LNCaP clone FGC (cell line): ENCODE data around the gene HDGFL2.
A peak's percentile ranks its signal among the peaks of the same experiment; 100 is the strongest.
"Not testable (repeated sequence)": the region's sequence is repeated elsewhere in the genome, so short reads cannot be mapped to it uniquely, and the experiment has no call there.

Experiments used
- DNase-seq: peaks from one replicate; pipeline ENCODE4 v3.0.0-alpha.2; 2011; ENCODE audit warnings: low read depth
- H3K4me3 ChIP-seq: 2 replicates; pipeline ENCODE4 v1.5.1; 2011; ENCODE audit warnings: mild to moderate bottlenecking, low read depth, low read length, control low read depth
- TF ChIP-seq, protein P1 (sequence below): IDR thresholded peaks from 2 replicates; pipeline ENCODE4 v1.5.1; 2012; ENCODE audit warnings: mild to moderate bottlenecking; ENCODE audit not compliant: control insufficient read depth, insufficient read depth; ENCODE audit errors: extremely low read depth

HDGFL2 gene

GRCh38 chr19:4521170-4521887, 49.2 kb downstream of the HDGFL2 start:
- TF ChIP-seq, protein P1, sequence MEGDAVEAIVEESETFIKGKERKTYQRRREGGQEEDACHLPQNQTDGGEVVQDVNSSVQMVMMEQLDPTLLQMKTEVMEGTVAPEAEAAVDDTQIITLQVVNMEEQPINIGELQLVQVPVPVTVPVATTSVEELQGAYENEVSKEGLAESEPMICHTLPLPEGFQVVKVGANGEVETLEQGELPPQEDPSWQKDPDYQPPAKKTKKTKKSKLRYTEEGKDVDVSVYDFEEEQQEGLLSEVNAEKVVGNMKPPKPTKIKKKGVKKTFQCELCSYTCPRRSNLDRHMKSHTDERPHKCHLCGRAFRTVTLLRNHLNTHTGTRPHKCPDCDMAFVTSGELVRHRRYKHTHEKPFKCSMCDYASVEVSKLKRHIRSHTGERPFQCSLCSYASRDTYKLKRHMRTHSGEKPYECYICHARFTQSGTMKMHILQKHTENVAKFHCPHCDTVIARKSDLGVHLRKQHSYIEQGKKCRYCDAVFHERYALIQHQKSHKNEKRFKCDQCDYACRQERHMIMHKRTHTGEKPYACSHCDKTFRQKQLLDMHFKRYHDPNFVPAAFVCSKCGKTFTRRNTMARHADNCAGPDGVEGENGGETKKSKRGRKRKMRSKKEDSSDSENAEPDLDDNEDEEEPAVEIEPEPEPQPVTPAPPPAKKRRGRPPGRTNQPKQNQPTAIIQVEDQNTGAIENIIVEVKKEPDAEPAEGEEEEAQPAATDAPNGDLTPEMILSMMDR: no peak
- no peak overlapping the region for H3K4me3 ChIP-seq
- DNase-seq: no peak

GRCh38 chr19:4521888-4522242, 49.8 kb downstream of the HDGFL2 start:
- DNase-seq: no peak
- H3K4me3 ChIP-seq: no peak overlapping the region
- TF ChIP-seq, protein P1: no peak

GRCh38 chr19:4522291-4523002, 50.4 kb downstream of the HDGFL2 start:
- DNase-seq: no peak
- TF ChIP-seq, protein P1: no peak
- H3K4me3 ChIP-seq: no peak overlapping the region

- TF ChIP-seq, protein P1: peak; percentile 68
- no peak for DNase-seq
- H3K4me3 ChIP-seq: no peak overlapping the region
These were observed 51.4 kb downstream of the HDGFL2 start for GRCh38 chr19:4523306-4524110.

- H3K4me3 ChIP-seq: no peak overlapping the region
- no peak for DNase-seq
- TF ChIP-seq, protein P1: peak; percentile 66
These were observed 52.9 kb downstream of the HDGFL2 start for GRCh38 chr19:4524808-4525562.

DNA sequence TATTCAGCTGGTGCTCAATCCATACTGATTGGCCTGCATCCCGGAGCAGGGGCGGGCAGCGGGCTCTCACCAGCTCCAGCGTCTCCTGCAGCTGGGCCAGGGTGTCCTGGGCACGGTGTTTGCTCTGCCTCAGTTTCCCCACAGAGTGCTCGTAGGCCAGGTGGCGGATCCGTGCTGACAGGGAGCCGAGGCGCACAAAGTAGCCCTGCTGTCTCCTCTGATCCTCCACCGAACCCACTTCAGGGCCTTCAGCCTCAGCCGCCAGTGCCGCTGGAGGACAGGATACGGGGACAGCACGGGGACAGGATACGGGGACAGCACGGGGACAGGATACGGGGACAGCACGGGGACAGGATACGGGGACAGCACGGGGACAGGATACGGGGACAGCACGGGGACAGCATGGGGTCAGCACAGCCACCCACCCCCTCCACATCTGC, 53.5 kb downstream of the HDGFL2 start:
- H3K4me3 ChIP-seq: no peak overlapping the region
- TF ChIP-seq, protein P1: no peak; the same call in 1 of the 2 replicates
- DNase-seq: no peak

DNA sequence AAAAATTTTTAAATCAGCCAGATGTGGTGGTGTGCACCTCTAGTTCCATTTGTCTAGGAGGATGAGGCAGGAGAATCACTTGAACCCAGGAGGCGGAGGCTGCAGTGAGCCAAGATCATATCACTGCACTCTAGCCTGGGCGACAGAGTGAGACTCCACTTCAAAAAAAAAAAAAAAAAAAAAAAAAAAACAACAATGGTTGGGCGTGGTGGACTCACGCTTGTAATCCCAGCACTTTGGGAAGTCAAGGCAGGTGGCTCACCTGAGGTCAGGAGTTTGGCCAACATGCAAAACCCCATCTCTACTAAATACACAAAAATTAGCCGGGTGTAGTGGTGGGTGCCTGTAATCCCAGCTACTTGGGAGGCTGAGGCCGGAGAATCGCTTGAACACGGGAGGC, 55.3 kb downstream of the HDGFL2 start:
- DNase-seq, H3K4me3 ChIP-seq: not testable (repeated sequence)
